NCI-H774 (cell line): ENCODE data around the gene TRRAP.
"Not testable (repeated sequence)": the region's sequence is repeated elsewhere in the genome, so short reads cannot be mapped to it uniquely, and the experiment has no call there.

Experiments used
- DNase-seq: peaks from one replicate; lab custom pipeline; 2025; lab: John Stamatoyannopoulos, UW

Gene TRRAP

GRCh38 chr7:98878365-98879197 lies at the start of gene TRRAP:
TSS of gene TRRAP (plus strand) at chr7:98878532. CDS start at chr7:98881151, 2,619 bp downstream.
- peak; percentile 49 for DNase-seq

- no peak for DNase-seq
Measured at GRCh38 chr7:98830972-98831548, 47.3 kb upstream of the TRRAP start.

GRCh38 chr7:98831641-98832221 lies 46.6 kb upstream of the TRRAP start:
- no peak for DNase-seq

GRCh38 chr7:98833022-98833421 lies 45.3 kb upstream of the TRRAP start:
- no peak for DNase-seq

- DNase-seq: no peak
Measured at GRCh38 chr7:98834949-98835348, 43.4 kb upstream of the TRRAP start.

- peak; percentile 31 for DNase-seq
Measured at GRCh38 chr7:98836811-98837629, 41.3 kb upstream of the TRRAP start.

- DNase-seq: no peak
Measured at GRCh38 chr7:98837630-98837972, 40.7 kb upstream of the TRRAP start.

- no peak for DNase-seq
Measured at GRCh38 chr7:98840096-98840495, 38.2 kb upstream of the TRRAP start.

GRCh38 chr7:98840722-98841121 lies 37.6 kb upstream of the TRRAP start:
- DNase-seq: no peak

GRCh38 chr7:98841179-98841997 lies 36.9 kb upstream of the TRRAP start:
- peak; percentile 36 for DNase-seq

GRCh38 chr7:98842552-98842951 lies 35.8 kb upstream of the TRRAP start:
- DNase-seq: not testable (repeated sequence)

GRCh38 chr7:98848918-98849317 lies 29.4 kb upstream of the TRRAP start:
- no peak for DNase-seq

- no peak for DNase-seq
Measured at GRCh38 chr7:98852826-98853225, 25.5 kb upstream of the TRRAP start.

- no peak for DNase-seq
Measured at GRCh38 chr7:98855610-98856422, 22.5 kb upstream of the TRRAP start.

- DNase-seq: no peak
Measured at GRCh38 chr7:98860071-98860470, 18.3 kb upstream of the TRRAP start.

GRCh38 chr7:98862203-98862602 lies 16.1 kb upstream of the TRRAP start:
- no peak for DNase-seq

GRCh38 chr7:98862716-98863420 lies 15.5 kb upstream of the TRRAP start:
- DNase-seq: no peak

- DNase-seq: no peak
Measured at GRCh38 chr7:98863601-98864000, 14.7 kb upstream of the TRRAP start.

GRCh38 chr7:98864731-98865453 lies 13.4 kb upstream of the TRRAP start:
- no peak for DNase-seq
